Measurements from ENCODE around the gene GPR78.
"Not testable (repeated sequence)": the region's sequence is repeated elsewhere in the genome, so short reads cannot be mapped to it uniquely, and the experiment has no call there.

GPR78 gene

DNA sequence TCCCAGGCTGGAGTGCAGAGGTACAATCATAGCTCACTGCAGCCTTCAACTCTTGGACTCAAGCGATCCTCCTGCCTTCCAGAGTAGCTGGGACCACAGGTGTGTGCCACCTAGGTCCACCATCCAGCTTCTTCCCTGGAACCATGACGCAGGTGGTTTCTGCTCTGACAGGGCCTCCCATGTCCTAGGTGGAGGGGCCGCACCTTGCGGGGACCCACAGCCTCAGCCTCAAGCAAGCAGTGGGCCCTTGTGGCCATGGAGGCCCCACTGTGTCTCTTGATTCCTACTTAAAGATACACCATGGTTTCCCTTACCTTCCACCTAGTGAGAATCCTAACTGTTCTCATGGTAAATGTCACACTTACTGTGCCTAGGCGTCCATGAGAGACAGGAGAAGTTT is 6.9 kb upstream of the GPR78 start:
- no peaks in the 10 kb centered on the region for H3K4me1 Mint-ChIP-seq
- H3K27ac Mint-ChIP-seq = no peak overlapping the region
- H3K27me3 Mint-ChIP-seq (ENCODE audit: low read depth) = peaks cover 30% of the 10 kb centered on the region
- H3K36me3 Mint-ChIP-seq (ENCODE audit: low read depth) = no peaks in the 10 kb centered on the region
- no peaks in the 10 kb centered on the region for H3K9me3 Mint-ChIP-seq
- no peak overlapping the region for H3K4me3 Mint-ChIP-seq
- no peak for TF ChIP-seq CTCF (IDR thresholded peaks at IDR 0.05; ENCODE audit: unreplicated experiment in 3 of 3)

DNA sequence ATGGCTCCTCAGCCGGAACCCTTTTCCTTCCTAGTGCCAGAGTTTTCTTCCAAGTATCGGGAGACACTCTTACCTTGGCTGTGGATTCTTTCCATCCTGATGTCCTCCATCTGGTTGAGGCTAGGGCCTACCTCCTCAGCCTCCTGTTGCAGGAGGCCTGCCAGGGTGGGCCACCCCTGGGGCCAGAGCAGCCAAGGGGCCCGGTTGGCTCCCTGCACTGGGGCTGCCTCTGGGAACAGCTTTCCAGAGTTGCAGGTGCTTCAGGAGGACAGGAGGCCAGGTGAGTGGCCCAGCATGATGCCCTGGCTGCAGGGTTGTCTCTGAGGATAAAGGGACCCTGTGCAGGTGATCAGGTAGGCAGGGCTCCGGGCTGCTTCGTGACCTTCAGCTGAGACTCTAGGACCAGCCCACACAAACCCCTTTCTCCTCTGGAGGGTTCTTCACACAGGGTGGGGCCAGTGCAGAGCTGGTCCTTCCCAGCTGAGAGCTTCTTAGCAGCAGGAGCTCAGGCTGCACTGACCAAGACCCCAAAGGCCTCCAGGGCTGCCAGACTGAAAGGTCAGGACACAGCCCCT is 5.3 kb upstream of the GPR78 start:
- TF ChIP-seq CTCF (IDR thresholded peaks at IDR 0.05; ENCODE audit: unreplicated experiment in 3 of 3) = no peak
- no peaks in the 10 kb centered on the region for H3K36me3 Mint-ChIP-seq (ENCODE audit: low read depth)

GRCh38 chr4:8575457-8575856 is 4.7 kb upstream of the GPR78 start:
- Mint-ChIP-seq H3K36me3 (ENCODE audit: low read depth) (no peaks in the 10 kb centered on the region), H3K9me3 (no peaks in the 10 kb centered on the region), H3K4me3 (peak overlapping the region in 1 of 3 experiments; percentile 28), H3K4me1 (no peaks in the 10 kb centered on the region), H3K27ac (no peak overlapping the region), H3K27me3 (ENCODE audit: low read depth) (peaks cover 47% of the 10 kb centered on the region)
- no peak for TF ChIP-seq CTCF (IDR thresholded peaks at IDR 0.05; ENCODE audit: unreplicated experiment in 3 of 3)

More for the DNA sequence above, 5.3 kb upstream of the GPR78 start:
- Mint-ChIP-seq H3K27me3 (ENCODE audit: low read depth) (peaks cover 41% of the 10 kb centered on the region), H3K4me1 (no peaks in the 10 kb centered on the region), H3K27ac (no peak overlapping the region), H3K4me3 (no peak overlapping the region), H3K9me3 (no peaks in the 10 kb centered on the region)

DNA sequence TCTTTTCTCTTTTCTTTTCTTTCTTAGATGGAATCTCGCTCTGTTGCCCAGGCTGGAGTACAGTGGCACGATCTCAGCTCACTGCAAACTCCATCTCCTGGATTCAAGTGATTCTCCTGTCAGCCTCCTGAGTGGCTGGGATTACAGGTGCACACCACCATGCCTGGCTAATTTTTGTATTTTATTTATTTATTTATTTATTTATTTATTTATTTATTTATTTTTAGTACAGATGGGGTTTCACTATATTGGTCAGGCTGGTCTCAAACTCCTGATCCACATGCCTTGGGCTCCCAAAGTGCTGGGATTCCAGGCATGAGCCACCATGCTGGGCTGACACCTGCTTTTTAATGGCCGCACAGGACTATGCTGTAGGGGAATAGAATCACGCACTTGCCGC is 3.6 kb upstream of the GPR78 start:
- H3K27me3 Mint-ChIP-seq (ENCODE audit: low read depth) = peaks cover 53% of the 10 kb centered on the region
- H3K4me1 Mint-ChIP-seq; H3K9me3 Mint-ChIP-seq; H3K36me3 Mint-ChIP-seq (ENCODE audit: low read depth); H3K27ac Mint-ChIP-seq; H3K4me3 Mint-ChIP-seq: not testable (repeated sequence)

GRCh38 chr4:8577046-8577445 is 3.1 kb upstream of the GPR78 start:
- Mint-ChIP-seq H3K27me3 (ENCODE audit: low read depth) (peaks cover 57% of the 10 kb centered on the region), H3K9me3 (no peaks in the 10 kb centered on the region), H3K4me3 (no peak overlapping the region), H3K36me3 (ENCODE audit: low read depth) (no peaks in the 10 kb centered on the region), H3K4me1 (no peaks in the 10 kb centered on the region), H3K27ac (no peak overlapping the region)
- TF ChIP-seq CTCF (IDR thresholded peaks at IDR 0.05; ENCODE audit: unreplicated experiment in 3 of 3) = no peak

GRCh38 chr4:8577972-8578371 is 2.2 kb upstream of the GPR78 start:
- Mint-ChIP-seq H3K27ac (no peak overlapping the region), H3K27me3 (ENCODE audit: low read depth) (peaks cover 57% of the 10 kb centered on the region), H3K9me3 (peaks cover 3% of the 10 kb centered on the region), H3K4me3 (no peak overlapping the region), H3K4me1 (no peaks in the 10 kb centered on the region), H3K36me3 (ENCODE audit: low read depth) (no peaks in the 10 kb centered on the region)
- TF ChIP-seq CTCF (IDR thresholded peaks at IDR 0.05; ENCODE audit: unreplicated experiment in 3 of 3) = no peak
